Measurements from ENCODE around the gene UNC119.

UNC119 gene

GRCh38 chr17:28498652-28499363 lies 53.6 kb downstream of the UNC119 start:
- CTCF ChIA-PET = no interaction called here
- no peak for DNase-seq
- no peaks in the 10 kb centered on the region for H3K4me1 Mint-ChIP-seq
- no peak overlapping the region for H3K27ac Mint-ChIP-seq
- no peak overlapping the region for H3K4me3 Mint-ChIP-seq
- no peaks in the 10 kb centered on the region for H3K9me3 Mint-ChIP-seq
- H3K27me3 Mint-ChIP-seq = peaks cover 27% of the 10 kb centered on the region
- no peaks in the 10 kb centered on the region for H3K36me3 Mint-ChIP-seq

GRCh38 chr17:28497931-28498330 lies 54.5 kb downstream of the UNC119 start:
- H3K4me3 Mint-ChIP-seq = no peak overlapping the region
- CTCF ChIA-PET = interaction anchor here (0.5 kb wide), 1 partner anchor 88 kb away, joined by 4 read pairs; no protein-coding TSS in a partner anchor
- H3K27ac Mint-ChIP-seq = no peak overlapping the region
- DNase-seq = no peak
- H3K36me3 Mint-ChIP-seq = no peaks in the 10 kb centered on the region
- H3K27me3 Mint-ChIP-seq = peaks cover 28% of the 10 kb centered on the region
- H3K4me1 Mint-ChIP-seq = no peaks in the 10 kb centered on the region
- H3K9me3 Mint-ChIP-seq = no peaks in the 10 kb centered on the region

Data from activated naive CD4-positive, alpha-beta T cell treated with anti-CD3 and anti-CD28 coated beads, Interleukin-2, amount 10 ng/mL, durations not matched to agents 7 days and 5 days (primary cell).